H9 (cell line): ENCODE data around the gene SRBD1. TPM values are rescaled to one million over a fixed set of nuclear protein-coding genes. Genes with fewer than 3 reads are reported as not detected.

ENCODE experiments used
- DNase-seq: peaks from one replicate; pipeline ENCODE4 v3.0.0-alpha.2; 2017
- H2AFZ ChIP-seq: one replicate; pipeline ENCODE4 v1.6.1; 2013; ENCODE audit warnings: mild to moderate bottlenecking, low read length, control low read depth, moderate library complexity
- H2AK5ac ChIP-seq: 2 replicates; pipeline ENCODE4 v1.6.1; 2013; ENCODE audit warnings: low read length, control low read depth, mixed read lengths; ENCODE audit not compliant: insufficient read length
- H2BK120ac ChIP-seq: one replicate; pipeline ENCODE4 v1.6.1; 2013; ENCODE audit warnings: low read depth, mild to moderate bottlenecking, low read length, control low read depth, inconsistent platforms; ENCODE audit not compliant: poor library complexity, severe bottlenecking
- H2BK12ac ChIP-seq: 2 replicates; pipeline ENCODE4 v1.6.1; 2013; ENCODE audit warnings: low read length, control low read depth, mixed read lengths, low read depth; ENCODE audit not compliant: insufficient read length
- H2BK15ac ChIP-seq: 2 replicates; pipeline ENCODE4 v1.6.1; 2013; ENCODE audit warnings: low read depth, low read length, control low read depth
- H2BK20ac ChIP-seq: one replicate; pipeline ENCODE4 v1.6.1; 2013; ENCODE audit warnings: low read depth, mild to moderate bottlenecking, low read length, control low read depth, inconsistent platforms; ENCODE audit not compliant: poor library complexity, severe bottlenecking
- H2BK5ac ChIP-seq: 2 replicates; pipeline ENCODE4 v1.6.1; 2013; ENCODE audit warnings: low read length, control low read depth, mixed read lengths; ENCODE audit not compliant: insufficient read length
- H3K14ac ChIP-seq: 2 replicates; pipeline ENCODE4 v1.6.1; 2013; ENCODE audit warnings: low read length, control low read depth; ENCODE audit not compliant: insufficient read depth
- H3K18ac ChIP-seq: 2 replicates; pipeline ENCODE4 v1.6.1; 2013; ENCODE audit warnings: low read depth, mild to moderate bottlenecking, mixed read lengths, low read length, control low read depth; ENCODE audit not compliant: insufficient read length
- H3K23ac ChIP-seq: 2 replicates; pipeline ENCODE4 v1.6.1; 2013; ENCODE audit warnings: low read length, control low read depth, mixed read lengths, low read depth; ENCODE audit not compliant: insufficient read length
- H3K23me2 ChIP-seq: 2 replicates; pipeline ENCODE4 v1.6.1; 2013; ENCODE audit warnings: low read depth, mild to moderate bottlenecking, mixed read lengths, low read length, control low read depth; ENCODE audit not compliant: insufficient read length, poor library complexity, severe bottlenecking
- H3K27ac ChIP-seq: 2 replicates; pipeline ENCODE4 v1.5.1; 2013; ENCODE audit warnings: low read length, control low read depth, mixed read lengths, low read depth; ENCODE audit not compliant: insufficient read length
- H3K27me3 ChIP-seq: 2 replicates; pipeline ENCODE4 v1.6.1; 2013; ENCODE audit warnings: low read length, control low read depth, inconsistent platforms; ENCODE audit not compliant: insufficient read depth
- H3K4ac ChIP-seq: 2 replicates; pipeline ENCODE4 v1.6.1; 2013; ENCODE audit warnings: low read depth, mild to moderate bottlenecking, control low read depth, inconsistent platforms, low read length, moderate library complexity
- H3K4me1 ChIP-seq: 2 replicates; pipeline ENCODE4 v1.6.1; 2013; ENCODE audit warnings: low read length, control low read depth, inconsistent platforms; ENCODE audit not compliant: insufficient read depth
- H3K4me2 ChIP-seq: 2 replicates; pipeline ENCODE4 v1.6.1; 2013; ENCODE audit warnings: low read length, control low read depth, mixed read lengths; ENCODE audit not compliant: insufficient read length, insufficient read depth
- H3K56ac ChIP-seq: 2 replicates; pipeline ENCODE4 v1.6.1; 2013; ENCODE audit warnings: low read depth, mild to moderate bottlenecking, mixed read lengths, low read length, control low read depth; ENCODE audit not compliant: insufficient read length
- H3K79me1 ChIP-seq: 2 replicates; pipeline ENCODE4 v1.6.1; 2013; ENCODE audit warnings: low read depth, mild to moderate bottlenecking, moderate library complexity, low read length, control low read depth, inconsistent platforms; ENCODE audit not compliant: insufficient read depth, poor library complexity, severe bottlenecking
- H3K79me2 ChIP-seq: 2 replicates; pipeline ENCODE4 v1.6.1; 2013; ENCODE audit warnings: low read length, control low read depth, inconsistent platforms; ENCODE audit not compliant: insufficient read depth
- H3K9ac ChIP-seq: 2 replicates; pipeline ENCODE4 v1.6.1; 2013; ENCODE audit warnings: low read length, control low read depth, mixed read lengths; ENCODE audit not compliant: insufficient read length; ENCODE audit errors: extremely low read depth
- H3K9me3 ChIP-seq: one replicate; pipeline ENCODE4 v1.6.1; 2013; ENCODE audit warnings: low read depth, low read length, inconsistent platforms; ENCODE audit not compliant: control insufficient read depth
- H3T11ph ChIP-seq: one replicate; pipeline ENCODE4 v1.6.1; 2013; ENCODE audit warnings: mild to moderate bottlenecking, low read length, control low read depth, inconsistent platforms
- H4K20me1 ChIP-seq: one replicate; pipeline ENCODE4 v1.6.1; 2013; ENCODE audit not compliant: control insufficient read depth, insufficient read length, insufficient read depth
- H4K5ac ChIP-seq: 2 replicates; pipeline ENCODE4 v1.6.1; 2013; ENCODE audit warnings: low read depth, mild to moderate bottlenecking, mixed read lengths, low read length, control low read depth; ENCODE audit not compliant: insufficient read length
- H4K8ac ChIP-seq: replicated peaks from 2 replicates; pipeline ENCODE4 v1.6.1; 2013; ENCODE audit warnings: low read length, control low read depth, mixed read lengths, low read depth; ENCODE audit not compliant: insufficient read length
- H4K91ac ChIP-seq: 2 replicates; pipeline ENCODE4 v1.6.1; 2013; ENCODE audit warnings: low read depth, mild to moderate bottlenecking, moderate library complexity, mixed read lengths, low read length, control low read depth; ENCODE audit not compliant: insufficient read length
- H3K27ac Mint-ChIP-seq, 3 experiments: 2 replicates in 2 of 3; 3 replicates in 1 of 3; pipeline ENCODE4 v1.8.0; 2020 to 2021; ENCODE audit warnings: mixed read lengths in 3 of 3, mild to moderate bottlenecking in 1 of 3, moderate library complexity in 1 of 3
- H3K27me3 Mint-ChIP-seq: 2 replicates; pipeline ENCODE4 v1.8.0; 2021; ENCODE audit warnings: low read depth, mild to moderate bottlenecking, moderate library complexity, mixed read lengths
- H3K36me3 Mint-ChIP-seq, 3 experiments: 2 replicates in 2 of 3; 3 replicates in 1 of 3; pipeline ENCODE4 v1.8.0; 2020 to 2021; ENCODE audit warnings: low read depth in 3 of 3, mixed read lengths in 3 of 3; ENCODE audit not compliant: insufficient read depth in 1 of 3
- H3K4me1 Mint-ChIP-seq, 2 experiments: 2 replicates each; pipeline ENCODE4 v1.8.0; 2020; ENCODE audit warnings: mixed read lengths in 2 of 2
- H3K4me3 Mint-ChIP-seq, 2 experiments: 2 replicates in 1 of 2; 3 replicates in 1 of 2; pipeline ENCODE4 v1.8.0; 2020 to 2021; ENCODE audit warnings: mild to moderate bottlenecking in 2 of 2, mixed read lengths in 2 of 2, moderate library complexity in 1 of 2
- H3K9me3 Mint-ChIP-seq, 2 experiments: 2 replicates in 1 of 2; 3 replicates in 1 of 2; pipeline ENCODE4 v1.8.0; 2020; ENCODE audit warnings: mild to moderate bottlenecking in 2 of 2, mixed read lengths in 2 of 2, moderate library complexity in 1 of 2
- WGBS: extraction: QIAGEN DNeasy Blood & Tissue Kit; methylation state at CpG from one replicate; pipeline ENCODE4 v1.1.7; 2013; ENCODE audit warnings: missing lambda C conversion rate, low lambda C conversion rate, mixed read lengths; ENCODE audit not compliant: insufficient read length; ENCODE audit errors: extremely low coverage; 5-methylcytosine and 5-hydroxymethylcytosine counted together
- total RNA-seq: library from RNA; stranded (reverse); gene quantifications from 2 replicates; pipeline ENCODE4 v1.2.1, GENCODE V29; 2021
- TF ChIP-seq, protein P1 (sequence below): fragments of 200-600 bp; sonication (generic); conservative IDR thresholded peaks from 3 replicates; pipeline ENCODE4 v1.8.0; 2021; ENCODE audit warnings: antibody characterized with exemption, mild to moderate bottlenecking

SRBD1 gene
- total RNA-seq, 1 experiment from 2014 or later: 18.3 TPM

DNA sequence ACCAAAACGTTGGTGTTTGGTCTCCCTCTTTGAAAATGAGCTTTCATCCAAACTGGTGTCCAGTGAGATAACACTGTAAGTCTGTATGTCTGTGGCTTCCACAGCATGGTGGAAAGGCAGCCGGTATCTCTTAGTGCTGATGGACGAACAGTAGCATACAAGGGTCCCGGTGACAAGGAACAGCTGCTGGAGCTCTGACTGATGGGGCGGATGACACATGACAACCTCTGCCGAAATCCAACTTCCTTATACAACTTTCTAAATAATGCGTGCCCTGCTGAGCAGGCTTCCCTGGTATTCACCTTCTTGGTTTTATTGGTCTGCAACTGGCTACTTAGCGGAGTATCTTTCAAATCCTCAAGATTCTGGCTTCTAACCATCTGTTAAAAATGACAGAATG is 216.2 kb downstream of the SRBD1 start:
- Histone ChIP-seq H3K9me3 (no peaks in the 10 kb centered on the region), H2AFZ (no peak overlapping the region), H3K27ac (no peak overlapping the region), H2BK15ac (no peak overlapping the region), H3K23ac (no peak overlapping the region), H3K79me2 (no peaks in the 10 kb centered on the region), H4K5ac (no peak overlapping the region), H3K9ac (no peak overlapping the region), H4K91ac (no peak overlapping the region), H3K4me2 (no peak overlapping the region), H2BK20ac (no peak overlapping the region), H2BK5ac (no peak overlapping the region), H4K8ac (no peak overlapping the region), H3K4me1 (peaks cover 14% of the 10 kb centered on the region; the same call in 1 of the 2 replicates), H3K79me1 (no peaks in the 10 kb centered on the region), H4K20me1 (no peaks in the 10 kb centered on the region), H3K23me2 (no peaks in the 10 kb centered on the region), H3K56ac (no peak overlapping the region), H3T11ph (no peak overlapping the region), H3K18ac (no peak overlapping the region), H2AK5ac (no peak overlapping the region), H2BK12ac (no peak overlapping the region), H3K4ac (no peak overlapping the region), H3K27me3 (no peaks in the 10 kb centered on the region), H3K14ac (no peak overlapping the region), H2BK120ac (no peak overlapping the region)
- Mint-ChIP-seq H3K27me3 (no peaks in the 10 kb centered on the region), H3K9me3 (no peaks in the 10 kb centered on the region), H3K4me3 (no peak overlapping the region), H3K4me1 (peaks cover 49 to 53% of the 10 kb centered on the region in 2 experiments), H3K36me3 (peaks cover 0 to 4% (median 3%) of the 10 kb centered on the region in 3 experiments; a peak in 5 of 7 replicates), H3K27ac (no peak overlapping the region)
- no peak for DNase-seq
- WGBS: no CpG with 5 or more reads among the region's 8 CpGs
- TF ChIP-seq, protein P1, sequence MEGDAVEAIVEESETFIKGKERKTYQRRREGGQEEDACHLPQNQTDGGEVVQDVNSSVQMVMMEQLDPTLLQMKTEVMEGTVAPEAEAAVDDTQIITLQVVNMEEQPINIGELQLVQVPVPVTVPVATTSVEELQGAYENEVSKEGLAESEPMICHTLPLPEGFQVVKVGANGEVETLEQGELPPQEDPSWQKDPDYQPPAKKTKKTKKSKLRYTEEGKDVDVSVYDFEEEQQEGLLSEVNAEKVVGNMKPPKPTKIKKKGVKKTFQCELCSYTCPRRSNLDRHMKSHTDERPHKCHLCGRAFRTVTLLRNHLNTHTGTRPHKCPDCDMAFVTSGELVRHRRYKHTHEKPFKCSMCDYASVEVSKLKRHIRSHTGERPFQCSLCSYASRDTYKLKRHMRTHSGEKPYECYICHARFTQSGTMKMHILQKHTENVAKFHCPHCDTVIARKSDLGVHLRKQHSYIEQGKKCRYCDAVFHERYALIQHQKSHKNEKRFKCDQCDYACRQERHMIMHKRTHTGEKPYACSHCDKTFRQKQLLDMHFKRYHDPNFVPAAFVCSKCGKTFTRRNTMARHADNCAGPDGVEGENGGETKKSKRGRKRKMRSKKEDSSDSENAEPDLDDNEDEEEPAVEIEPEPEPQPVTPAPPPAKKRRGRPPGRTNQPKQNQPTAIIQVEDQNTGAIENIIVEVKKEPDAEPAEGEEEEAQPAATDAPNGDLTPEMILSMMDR: no peak
